Measurements from ENCODE around the gene YEATS4. TPM values are rescaled to one million over a fixed set of nuclear protein-coding genes. Genes with fewer than 3 reads are reported as not detected.

Gene YEATS4
- total RNA-seq, 1 donor from 2014 or later: 10.4 TPM

GRCh38 chr12:69330475-69331473 is 28.8 kb upstream of the YEATS4 start:
- Histone ChIP-seq H3K4me1 (ENCODE audit: control insufficient read depth in 3 of 3, insufficient read depth in 3 of 3, low read length in 3 of 3) (peaks cover 5 to 7% (median 5%) of the 10 kb centered on the region in 3 donors), H3K9ac (ENCODE audit: low read depth in 1 of 3, low read length in 3 of 3) (peak overlapping the region; percentile 46 to 64 (median 57)), H3K9me3 (ENCODE audit: control insufficient read depth in 3 of 3, low read length in 3 of 3) (no peaks in the 10 kb centered on the region), H3K27ac (ENCODE audit: low read depth, low read length) (no peak overlapping the region), H3K4me3 (ENCODE audit: low read length in 3 of 3) (peak overlapping the region; percentile 37 to 63 (median 60)), H3K36me3 (ENCODE audit: control insufficient read depth in 3 of 3, insufficient read depth in 3 of 3, low read length in 3 of 3) (no peaks in the 10 kb centered on the region), H3K27me3 (ENCODE audit: control insufficient read depth in 3 of 3, insufficient read depth in 3 of 3, low read length in 3 of 3) (peaks cover 2 to 15% (median 12%) of the 10 kb centered on the region in 3 donors)

GRCh38 chr12:69331519-69331908 is 28.0 kb upstream of the YEATS4 start:
- Histone ChIP-seq H3K4me3 (ENCODE audit: low read length in 3 of 3) (peak overlapping the region; percentile 37 to 63 (median 60)), H3K9me3 (ENCODE audit: control insufficient read depth in 3 of 3, low read length in 3 of 3) (no peaks in the 10 kb centered on the region), H3K27ac (ENCODE audit: low read depth, low read length) (no peak overlapping the region), H3K27me3 (ENCODE audit: control insufficient read depth in 3 of 3, insufficient read depth in 3 of 3, low read length in 3 of 3) (peaks cover 2 to 15% (median 12%) of the 10 kb centered on the region in 3 donors), H3K9ac (ENCODE audit: low read depth in 1 of 3, low read length in 3 of 3) (peak overlapping the region in 2 of 3 donors; percentile 46 to 64), H3K4me1 (ENCODE audit: control insufficient read depth in 3 of 3, insufficient read depth in 3 of 3, low read length in 3 of 3) (peaks cover 5 to 7% (median 5%) of the 10 kb centered on the region in 3 donors), H3K36me3 (ENCODE audit: control insufficient read depth in 3 of 3, insufficient read depth in 3 of 3, low read length in 3 of 3) (no peaks in the 10 kb centered on the region)

- H3K27me3 ChIP-seq (ENCODE audit: control insufficient read depth in 3 of 3, insufficient read depth in 3 of 3, low read length in 3 of 3): peaks cover 2 to 15% (median 12%) of the 10 kb centered on the region in 3 donors
- no peaks in the 10 kb centered on the region for H3K36me3 ChIP-seq (ENCODE audit: control insufficient read depth in 3 of 3, insufficient read depth in 3 of 3, low read length in 3 of 3)
- peaks cover 5 to 7% (median 5%) of the 10 kb centered on the region in 3 donors for H3K4me1 ChIP-seq (ENCODE audit: control insufficient read depth in 3 of 3, insufficient read depth in 3 of 3, low read length in 3 of 3)
- peak overlapping the region in 1 of 3 donors; percentile 63 for H3K4me3 ChIP-seq (ENCODE audit: low read length in 3 of 3)
- no peak overlapping the region for H3K9ac ChIP-seq (ENCODE audit: low read depth in 1 of 3, low read length in 3 of 3)
- H3K9me3 ChIP-seq (ENCODE audit: control insufficient read depth in 3 of 3, low read length in 3 of 3): no peaks in the 10 kb centered on the region
- no peak overlapping the region for H3K27ac ChIP-seq (ENCODE audit: low read depth, low read length)
These were observed 27.4 kb upstream of the YEATS4 start for GRCh38 chr12:69331909-69332684.

DNA sequence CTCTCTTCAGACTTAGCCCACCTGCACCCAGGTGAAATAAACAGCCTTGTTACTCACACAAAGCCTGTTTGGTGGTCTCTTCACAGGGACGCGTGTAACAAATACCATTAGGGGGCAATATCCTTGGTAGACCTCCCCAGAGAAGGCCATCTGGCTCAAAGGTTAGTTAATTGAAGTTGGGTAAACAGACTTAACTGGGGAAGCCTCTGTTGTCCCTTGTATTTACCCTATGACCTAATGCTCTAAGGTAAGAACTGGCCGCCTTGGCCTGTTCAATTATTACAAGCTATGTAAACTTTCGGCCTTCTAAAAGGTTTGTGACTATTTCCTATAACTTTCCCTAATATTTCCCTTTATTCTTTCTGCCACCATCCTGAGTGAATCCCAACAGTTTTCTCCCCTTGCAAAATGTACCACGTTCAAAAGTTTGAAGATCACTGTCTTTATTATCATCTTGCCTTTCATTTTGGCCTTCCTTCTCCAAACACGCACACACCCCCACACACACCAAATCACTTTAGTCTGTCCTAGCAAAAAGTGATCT is 26.7 kb upstream of the YEATS4 start:
- H3K36me3 ChIP-seq (ENCODE audit: control insufficient read depth in 3 of 3, insufficient read depth in 3 of 3, low read length in 3 of 3): no peaks in the 10 kb centered on the region
- no peak overlapping the region for H3K27ac ChIP-seq (ENCODE audit: low read depth, low read length)
- H3K4me3 ChIP-seq (ENCODE audit: low read length in 3 of 3): no peak overlapping the region
- H3K4me1 ChIP-seq (ENCODE audit: control insufficient read depth in 3 of 3, insufficient read depth in 3 of 3, low read length in 3 of 3): peaks cover 5 to 7% (median 5%) of the 10 kb centered on the region in 3 donors
- H3K27me3 ChIP-seq (ENCODE audit: control insufficient read depth in 3 of 3, insufficient read depth in 3 of 3, low read length in 3 of 3): peaks cover 2 to 15% (median 12%) of the 10 kb centered on the region in 3 donors
- H3K9me3 ChIP-seq (ENCODE audit: control insufficient read depth in 3 of 3, low read length in 3 of 3): no peaks in the 10 kb centered on the region
- no peak overlapping the region for H3K9ac ChIP-seq (ENCODE audit: low read depth in 1 of 3, low read length in 3 of 3)

- H3K4me1 ChIP-seq (ENCODE audit: control insufficient read depth in 3 of 3, insufficient read depth in 3 of 3, low read length in 3 of 3): peaks cover 5 to 7% (median 5%) of the 10 kb centered on the region in 3 donors
- no peak overlapping the region for H3K4me3 ChIP-seq (ENCODE audit: low read length in 3 of 3)
- H3K27ac ChIP-seq (ENCODE audit: low read depth, low read length): no peak overlapping the region
- no peaks in the 10 kb centered on the region for H3K9me3 ChIP-seq (ENCODE audit: control insufficient read depth in 3 of 3, low read length in 3 of 3)
- no peak overlapping the region for H3K9ac ChIP-seq (ENCODE audit: low read depth in 1 of 3, low read length in 3 of 3)
- no peaks in the 10 kb centered on the region for H3K36me3 ChIP-seq (ENCODE audit: control insufficient read depth in 3 of 3, insufficient read depth in 3 of 3, low read length in 3 of 3)
- peaks cover 2 to 13% (median 5%) of the 10 kb centered on the region in 3 donors for H3K27me3 ChIP-seq (ENCODE audit: control insufficient read depth in 3 of 3, insufficient read depth in 3 of 3, low read length in 3 of 3)
These were observed 25.4 kb upstream of the YEATS4 start for GRCh38 chr12:69334158-69334557.

GRCh38 chr12:69337311-69338090 is 22.0 kb upstream of the YEATS4 start:
- Histone ChIP-seq H3K9me3 (ENCODE audit: control insufficient read depth in 3 of 3, low read length in 3 of 3) (no peaks in the 10 kb centered on the region), H3K4me3 (ENCODE audit: low read length in 3 of 3) (no peak overlapping the region), H3K36me3 (ENCODE audit: control insufficient read depth in 3 of 3, insufficient read depth in 3 of 3, low read length in 3 of 3) (no peaks in the 10 kb centered on the region), H3K27me3 (ENCODE audit: control insufficient read depth in 3 of 3, insufficient read depth in 3 of 3, low read length in 3 of 3) (peaks cover 0 to 3% (median 2%) of the 10 kb centered on the region in 3 donors), H3K4me1 (ENCODE audit: control insufficient read depth in 3 of 3, insufficient read depth in 3 of 3, low read length in 3 of 3) (no peaks in the 10 kb centered on the region), H3K9ac (ENCODE audit: low read depth in 1 of 3, low read length in 3 of 3) (no peak overlapping the region), H3K27ac (ENCODE audit: low read depth, low read length) (no peak overlapping the region)

DNA sequence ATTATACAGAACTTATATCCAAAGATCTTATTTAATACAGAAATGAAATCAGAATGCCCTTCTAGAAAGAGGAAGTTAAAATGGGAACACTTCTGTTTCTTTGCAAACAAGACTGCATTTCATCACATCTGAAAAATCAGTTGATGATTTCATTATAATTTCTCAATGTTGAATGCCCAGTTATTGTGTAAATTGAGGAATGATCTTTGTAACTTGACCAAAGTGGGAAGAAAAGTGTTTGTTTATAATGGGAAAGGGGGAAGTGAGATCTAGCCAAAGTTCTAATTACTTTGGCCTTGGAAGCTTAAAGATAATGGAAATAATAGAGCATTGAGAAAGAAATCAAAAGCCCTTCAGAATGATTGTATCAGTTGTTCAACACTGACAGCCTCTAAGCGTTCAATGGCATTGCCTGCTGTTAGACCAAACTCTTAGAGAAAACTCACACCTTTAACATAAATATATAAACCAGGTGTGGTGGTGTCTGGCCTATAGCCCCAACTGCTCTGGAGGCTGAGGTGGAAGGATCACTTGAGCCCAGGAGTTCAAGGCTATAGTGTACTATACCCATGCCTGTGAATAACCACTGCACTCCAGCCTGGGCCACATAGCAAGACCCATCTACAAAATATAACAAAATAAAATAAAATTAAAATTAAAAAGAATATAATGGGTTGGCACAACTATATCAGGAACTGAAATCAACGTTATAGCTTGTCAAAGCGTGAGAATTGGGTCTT is 21.3 kb upstream of the YEATS4 start:
- H3K4me3 ChIP-seq (ENCODE audit: low read length in 3 of 3): no peak overlapping the region
- H3K27me3 ChIP-seq (ENCODE audit: control insufficient read depth in 3 of 3, insufficient read depth in 3 of 3, low read length in 3 of 3): peaks cover 0 to 3% (median 2%) of the 10 kb centered on the region in 3 donors
- no peak overlapping the region for H3K27ac ChIP-seq (ENCODE audit: low read depth, low read length)
- no peaks in the 10 kb centered on the region for H3K4me1 ChIP-seq (ENCODE audit: control insufficient read depth in 3 of 3, insufficient read depth in 3 of 3, low read length in 3 of 3)
- H3K9ac ChIP-seq (ENCODE audit: low read depth in 1 of 3, low read length in 3 of 3): no peak overlapping the region
- no peaks in the 10 kb centered on the region for H3K36me3 ChIP-seq (ENCODE audit: control insufficient read depth in 3 of 3, insufficient read depth in 3 of 3, low read length in 3 of 3)
- no peaks in the 10 kb centered on the region for H3K9me3 ChIP-seq (ENCODE audit: control insufficient read depth in 3 of 3, low read length in 3 of 3)

- H3K27ac ChIP-seq (ENCODE audit: low read depth, low read length): no peak overlapping the region
- H3K4me1 ChIP-seq (ENCODE audit: control insufficient read depth in 3 of 3, insufficient read depth in 3 of 3, low read length in 3 of 3): no peaks in the 10 kb centered on the region
- H3K36me3 ChIP-seq (ENCODE audit: control insufficient read depth in 3 of 3, insufficient read depth in 3 of 3, low read length in 3 of 3): no peaks in the 10 kb centered on the region
These were observed 20.6 kb upstream of the YEATS4 start for GRCh38 chr12:69338936-69339335.

GRCh38 chr12:69339999-69340398 is 19.5 kb upstream of the YEATS4 start:
- Histone ChIP-seq H3K9me3 (ENCODE audit: control insufficient read depth in 3 of 3, low read length in 3 of 3) (no peaks in the 10 kb centered on the region), H3K9ac (ENCODE audit: low read depth in 1 of 3, low read length in 3 of 3) (no peak overlapping the region), H3K27ac (ENCODE audit: low read depth, low read length) (no peak overlapping the region), H3K4me1 (ENCODE audit: control insufficient read depth in 3 of 3, insufficient read depth in 3 of 3, low read length in 3 of 3) (no peaks in the 10 kb centered on the region), H3K4me3 (ENCODE audit: low read length in 3 of 3) (no peak overlapping the region), H3K27me3 (ENCODE audit: control insufficient read depth in 3 of 3, insufficient read depth in 3 of 3, low read length in 3 of 3) (peaks cover 0 to 3% (median 2%) of the 10 kb centered on the region in 3 donors), H3K36me3 (ENCODE audit: control insufficient read depth in 3 of 3, insufficient read depth in 3 of 3, low read length in 3 of 3) (no peaks in the 10 kb centered on the region)

More at GRCh38 chr12:69338936-69339335, 20.6 kb upstream of the YEATS4 start:
- Histone ChIP-seq H3K9ac (ENCODE audit: low read depth in 1 of 3, low read length in 3 of 3) (no peak overlapping the region), H3K4me3 (ENCODE audit: low read length in 3 of 3) (no peak overlapping the region), H3K27me3 (ENCODE audit: control insufficient read depth in 3 of 3, insufficient read depth in 3 of 3, low read length in 3 of 3) (peaks cover 0 to 3% (median 2%) of the 10 kb centered on the region in 3 donors), H3K9me3 (ENCODE audit: control insufficient read depth in 3 of 3, low read length in 3 of 3) (no peaks in the 10 kb centered on the region)
